CD4-positive, alpha-beta T cell treated with Interleukin-17A for 4 hours (primary cell): ENCODE results near the gene ZNF568.

Experiments
- DNase-seq: peaks from one replicate; pipeline ENCODE4 v3.0.0-alpha.2; 2020; ENCODE audit warnings: mixed read lengths

Gene ZNF568

DNA sequence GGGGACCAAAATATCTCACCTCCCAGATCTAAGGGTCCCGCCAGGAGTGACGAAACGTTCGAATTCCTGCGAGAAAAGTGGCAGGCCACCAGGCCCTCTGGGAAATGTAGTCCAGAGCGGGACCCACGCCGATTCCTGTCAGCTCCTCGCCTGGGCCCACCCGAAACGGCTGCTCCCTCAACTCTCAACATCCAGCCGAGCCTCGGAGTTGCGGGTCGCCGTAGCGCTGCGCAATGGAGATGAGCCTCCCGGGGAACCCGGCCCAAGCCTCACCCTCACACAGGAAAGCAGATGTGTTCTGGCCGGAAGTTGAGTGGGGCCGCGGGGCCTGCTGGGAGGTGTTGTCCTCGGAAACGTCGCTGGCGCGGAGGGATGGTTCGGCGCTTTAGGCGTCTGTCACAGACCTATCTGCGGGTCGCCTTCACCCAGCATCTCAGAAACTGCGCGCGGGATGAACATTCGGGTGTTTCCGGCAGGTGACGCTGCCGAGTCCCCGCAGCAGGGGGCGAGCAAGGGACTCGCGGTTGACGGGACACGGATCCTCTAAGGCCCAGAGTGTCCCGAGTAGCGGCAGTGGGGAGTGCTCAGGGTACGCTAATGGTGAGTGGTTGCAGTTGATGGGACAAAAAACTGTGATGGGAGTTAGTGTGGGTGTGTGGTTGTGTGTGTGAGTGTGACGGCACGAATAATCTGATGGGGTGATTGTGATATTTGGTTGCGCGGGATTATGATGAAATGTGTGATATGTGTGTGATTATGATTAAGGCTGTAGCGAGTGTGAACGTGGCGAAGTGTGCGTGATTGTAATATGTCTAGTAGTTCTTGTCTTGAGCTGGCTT, at the start of gene ZNF568, which contains the start of gene ZNF829:
Gene ZNF568 (plus strand): TSS at position 341 of the 839 bp plus-strand sequence. CDS start 6,439 bp downstream, outside the sequence.
Gene ZNF829 (minus strand): TSS at position 300 of the 839 bp plus-strand sequence. CDS start 1,124 bp downstream, outside the sequence.
- DNase-seq, result peak; percentile 91

DNA sequence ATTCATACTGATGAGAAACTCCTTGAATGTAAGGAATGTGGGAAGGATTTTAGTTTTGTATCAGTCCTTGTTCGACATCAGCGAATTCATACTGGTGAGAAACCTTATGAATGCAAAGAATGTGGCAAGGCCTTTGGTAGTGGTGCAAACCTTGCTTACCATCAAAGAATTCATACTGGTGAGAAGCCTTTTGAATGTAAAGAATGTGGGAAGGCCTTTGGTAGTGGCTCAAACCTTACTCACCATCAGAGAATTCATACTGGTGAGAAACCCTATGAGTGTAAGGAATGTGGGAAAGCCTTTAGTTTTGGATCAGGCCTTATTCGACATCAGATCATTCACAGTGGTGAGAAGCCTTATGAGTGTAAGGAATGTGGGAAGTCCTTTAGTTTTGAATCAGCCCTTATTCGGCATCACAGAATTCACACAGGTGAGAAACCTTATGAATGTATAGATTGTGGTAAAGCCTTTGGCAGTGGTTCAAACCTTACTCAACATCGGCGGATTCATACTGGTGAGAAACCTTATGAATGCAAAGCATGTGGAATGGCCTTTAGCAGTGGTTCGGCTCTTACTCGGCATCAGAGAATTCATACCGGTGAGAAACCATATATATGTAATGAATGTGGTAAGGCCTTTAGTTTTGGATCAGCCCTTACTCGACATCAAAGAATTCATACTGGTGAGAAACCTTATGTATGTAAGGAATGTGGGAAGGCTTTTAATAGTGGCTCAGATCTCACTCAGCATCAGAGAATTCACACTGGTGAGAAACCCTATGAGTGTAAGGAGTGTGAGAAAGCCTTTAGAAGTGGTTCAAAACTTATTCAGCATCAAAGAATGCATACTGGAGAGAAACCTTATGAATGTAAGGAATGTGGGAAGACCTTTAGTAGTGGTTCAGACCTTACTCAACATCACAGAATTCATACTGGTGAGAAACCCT, 38.9 kb upstream of the ZNF568 start:
- DNase-seq, result no peak

DNA sequence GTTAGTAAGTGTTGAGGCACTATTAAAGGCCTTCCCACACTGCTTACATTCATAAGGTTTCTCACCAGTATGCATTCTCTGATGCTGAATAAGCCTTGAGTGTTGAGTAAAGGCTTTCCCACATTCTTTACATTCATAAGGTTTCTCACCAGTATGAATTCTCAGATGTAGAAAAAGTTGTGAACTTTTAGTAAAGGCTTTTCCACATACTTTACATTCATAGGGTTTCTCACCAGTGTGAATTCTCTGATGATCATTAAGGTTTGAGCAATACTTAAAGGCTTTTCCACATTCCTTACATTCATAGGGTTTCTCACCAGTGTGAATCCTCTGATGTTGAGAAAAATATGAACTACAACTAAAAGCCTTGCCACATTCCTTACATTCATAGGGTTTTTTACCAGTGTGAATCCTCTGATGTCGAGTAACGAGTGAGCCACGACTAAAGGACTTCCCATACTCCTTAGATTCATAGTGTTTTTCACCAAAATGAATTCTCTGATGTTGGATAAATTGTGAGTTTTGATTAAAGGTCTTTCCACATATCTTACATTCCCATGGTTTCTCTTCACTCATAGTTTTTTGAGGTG, 24.3 kb upstream of the ZNF568 start:
- DNase-seq, result no peak

GRCh38 chr19:36894849-36895383, 21.2 kb upstream of the ZNF568 start:
- no peak for DNase-seq

DNA sequence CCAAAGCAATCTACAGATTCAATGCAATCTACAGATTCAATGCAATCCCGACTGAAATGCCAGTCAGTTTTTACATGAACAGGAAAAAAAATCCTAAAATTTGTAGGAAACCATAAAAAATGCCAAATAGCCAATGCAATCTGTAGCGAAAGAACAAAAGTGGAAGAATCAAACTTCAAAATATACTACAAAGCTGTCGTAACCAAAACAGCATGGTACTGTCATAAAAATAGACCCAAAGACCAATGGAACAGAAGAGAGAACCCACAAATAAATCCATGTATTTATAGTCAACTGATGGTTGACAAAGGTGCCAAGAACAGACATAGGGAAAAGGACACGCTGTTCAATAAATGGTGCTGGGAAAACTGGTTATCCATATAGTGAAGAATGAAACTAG, 17.7 kb upstream of the ZNF568 start:
- no peak for DNase-seq

DNA sequence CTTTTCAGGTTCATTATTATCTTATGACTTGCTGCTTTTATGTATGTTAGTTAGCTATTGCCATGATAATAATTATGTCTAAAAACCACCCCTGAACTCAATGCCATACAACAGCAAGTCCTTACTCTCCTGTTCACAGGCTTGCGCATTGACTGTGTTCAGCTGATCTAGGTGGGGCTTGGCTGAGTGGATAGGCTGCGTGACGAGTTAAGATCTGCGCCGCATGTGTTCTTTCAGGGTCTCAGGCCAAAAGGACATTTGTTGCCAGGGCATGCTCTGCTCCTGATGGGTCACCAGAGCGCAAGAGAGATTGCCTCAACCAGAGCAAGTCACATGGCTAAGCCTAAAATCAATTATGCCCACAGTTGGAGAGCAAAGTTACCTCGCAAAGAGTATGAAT, 859 bp downstream of the ZNF568 start:
- no peak for DNase-seq

- no peak for DNase-seq
These were observed 2.0 kb downstream of the ZNF568 start for GRCh38 chr19:36918090-36918489.

DNA sequence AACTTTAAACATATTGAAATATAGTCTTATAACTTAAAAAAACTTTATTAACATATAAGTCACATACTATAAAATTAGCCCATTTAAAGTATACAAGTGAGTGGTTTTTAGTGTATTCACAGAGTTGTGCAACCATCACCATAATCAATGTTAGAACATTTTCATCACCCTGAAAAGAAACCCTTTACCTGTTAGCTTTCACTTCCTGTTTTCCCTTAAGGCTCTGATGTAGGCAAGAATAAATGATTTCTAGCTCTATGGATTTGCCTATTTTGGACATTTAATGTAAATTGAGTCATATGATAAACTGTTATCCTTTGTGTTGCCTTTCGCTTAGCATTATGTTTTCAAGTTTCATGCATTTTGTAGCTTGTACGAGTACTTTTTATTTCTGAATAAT, 15.6 kb downstream of the ZNF568 start:
- DNase-seq, result no peak

DNA sequence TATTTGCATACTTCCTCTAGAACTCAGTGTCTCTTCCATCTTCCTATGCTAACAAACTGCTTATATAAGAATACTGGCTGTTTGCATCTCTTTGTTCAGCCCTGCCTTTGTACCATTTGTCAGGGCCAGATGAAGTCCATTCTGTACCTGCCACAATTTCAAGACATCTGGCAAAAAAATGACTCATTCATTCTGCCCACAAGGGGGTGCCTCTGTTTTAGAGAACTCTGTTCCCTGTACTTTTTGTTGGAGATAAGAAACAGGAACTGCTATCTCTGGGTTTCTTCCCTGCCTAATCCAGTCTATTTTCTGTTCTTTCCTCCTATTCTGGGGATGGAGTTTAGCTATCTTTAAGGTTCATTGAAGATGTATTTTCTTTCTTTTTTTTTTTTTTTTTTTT, 23.0 kb downstream of the ZNF568 start:
- no peak for DNase-seq

DNA sequence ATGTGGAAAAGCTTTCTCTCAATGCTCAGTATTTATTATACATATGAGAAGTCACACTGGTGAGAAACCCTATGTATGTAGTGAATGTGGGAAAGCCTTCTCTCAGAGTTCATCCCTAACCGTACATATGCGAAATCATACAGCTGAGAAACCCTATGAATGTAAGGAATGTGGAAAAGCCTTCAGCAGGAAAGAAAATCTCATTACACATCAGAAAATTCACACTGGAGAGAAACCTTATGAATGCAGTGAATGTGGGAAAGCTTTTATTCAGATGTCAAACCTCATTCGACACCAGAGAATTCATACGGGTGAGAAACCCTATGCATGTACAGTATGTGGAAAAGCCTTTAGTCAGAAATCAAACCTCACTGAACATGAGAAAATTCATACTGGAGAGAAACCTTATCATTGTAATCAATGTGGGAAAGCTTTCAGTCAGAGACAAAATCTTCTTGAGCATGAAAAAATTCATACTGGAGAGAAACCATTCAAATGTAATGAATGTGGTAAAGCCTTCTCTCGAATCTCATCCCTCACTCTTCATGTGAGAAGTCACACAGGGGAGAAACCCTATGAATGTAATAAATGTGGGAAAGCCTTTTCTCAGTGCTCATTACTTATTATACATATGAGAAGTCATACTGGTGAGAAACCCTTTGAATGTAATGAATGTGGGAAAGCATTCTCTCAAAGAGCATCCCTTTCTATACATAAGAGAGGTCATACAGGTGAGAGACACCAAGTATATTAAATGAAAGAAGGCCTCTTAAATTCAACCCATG, 34.4 kb downstream of the ZNF568 start:
- DNase-seq, result no peak

DNA sequence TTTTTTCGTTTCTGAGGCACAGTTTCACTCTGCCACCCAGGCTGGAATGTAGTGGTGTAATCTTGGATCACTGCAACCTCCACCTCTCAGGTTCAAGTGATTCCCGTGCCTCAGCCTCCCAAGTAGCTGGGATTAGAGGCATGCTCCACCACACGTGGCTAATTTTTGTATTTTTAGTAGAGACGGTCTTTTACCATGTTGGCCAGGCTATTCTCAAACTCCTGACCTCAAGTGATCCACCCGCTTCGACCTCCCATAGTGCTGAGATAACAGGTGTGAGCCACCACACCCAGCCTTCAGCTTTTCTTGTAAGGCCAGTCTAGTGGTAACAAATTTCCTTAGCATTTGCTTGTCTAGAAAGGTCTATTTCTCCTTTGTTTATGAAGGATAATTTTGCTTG, 46.2 kb downstream of the ZNF568 start:
- no peak for DNase-seq

DNA sequence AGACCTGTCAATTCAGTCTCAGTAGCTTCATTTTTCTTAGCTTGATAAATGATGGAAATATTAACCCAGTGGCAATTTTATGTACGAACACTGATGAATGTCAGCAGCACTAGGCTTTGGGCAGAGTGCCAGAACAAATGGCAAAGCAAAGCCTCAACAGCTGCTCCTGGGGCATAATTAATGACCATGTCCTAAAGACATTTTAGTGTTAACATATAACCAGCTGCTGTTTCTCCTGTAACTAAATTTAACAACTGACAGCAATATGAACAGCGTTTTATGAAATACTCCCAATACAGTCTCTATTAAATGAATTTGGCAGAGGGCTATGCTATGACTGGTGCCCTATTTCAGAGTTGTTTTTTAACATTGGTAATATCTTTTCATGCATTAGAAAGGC, 47.1 kb downstream of the ZNF568 start:
- DNase-seq, result no peak

- DNase-seq, result no peak
These were observed 56.4 kb downstream of the ZNF568 start for GRCh38 chr19:36972571-36972970.

- DNase-seq, result peak; percentile 86
These were observed 57.1 kb downstream of the ZNF568 start for GRCh38 chr19:36973021-36973843.

GRCh38 chr19:36973844-36974195, 57.7 kb downstream of the ZNF568 start:
- no peak for DNase-seq

- no peak for DNase-seq
These were observed 70.0 kb downstream of the ZNF568 start for GRCh38 chr19:36986131-36986530.

GRCh38 chr19:36986601-36987000, 70.5 kb downstream of the ZNF568 start:
- no peak for DNase-seq

DNA sequence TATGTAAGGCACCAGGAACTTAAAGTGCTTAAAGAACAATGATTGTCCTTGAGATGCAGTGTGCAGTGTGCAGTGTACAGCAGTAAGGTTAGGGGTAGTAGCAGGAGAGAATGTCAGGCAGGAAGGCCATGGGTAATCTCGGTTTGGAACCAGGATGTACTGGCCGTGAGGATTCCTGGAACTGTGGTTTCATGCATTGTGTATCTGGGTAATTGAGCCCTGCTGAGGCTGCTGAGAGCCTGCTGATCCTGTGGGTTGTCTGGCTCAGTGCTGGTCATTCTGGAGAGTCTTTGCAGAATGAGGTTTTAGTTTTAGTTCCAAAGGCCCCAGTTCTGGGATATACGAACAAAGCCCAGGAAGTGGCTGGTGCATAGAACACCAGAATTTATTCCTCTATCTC, 71.0 kb downstream of the ZNF568 start:
- DNase-seq, result no peak

GRCh38 chr19:36997152-36997842, 81.2 kb downstream of the ZNF568 start:
- DNase-seq, result no peak

DNA sequence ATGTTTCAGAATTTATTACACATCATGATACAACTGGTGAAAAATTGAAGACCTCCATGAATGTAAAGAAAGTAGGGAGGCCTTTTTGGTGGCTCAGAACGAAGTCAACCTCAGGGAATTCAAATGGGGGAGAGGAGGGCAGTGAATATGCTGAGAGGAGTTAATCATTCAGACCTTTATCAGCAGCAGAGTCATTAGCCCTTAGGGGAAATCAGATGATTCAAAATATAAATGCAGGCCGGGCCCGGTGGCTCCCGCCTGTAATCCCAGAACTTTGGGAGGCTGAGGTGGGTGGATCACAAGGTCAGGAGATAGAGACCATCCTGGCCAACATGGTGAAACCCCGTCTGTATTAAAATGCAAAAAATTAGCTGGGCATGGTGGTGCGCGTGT, 81.7 kb downstream of the ZNF568 start:
- DNase-seq, result no peak

GRCh38 chr19:36999313-36999712, 83.2 kb downstream of the ZNF568 start:
- no peak for DNase-seq
